ENCODE measurements around the gene MGAT4A. TPM values are rescaled to one million over a fixed set of nuclear protein-coding genes. Genes with fewer than 3 reads are reported as not detected.

Gene MGAT4A
- total RNA-seq, 2 donors from 2014 or later = 44.0 to 80.8 TPM

DNA sequence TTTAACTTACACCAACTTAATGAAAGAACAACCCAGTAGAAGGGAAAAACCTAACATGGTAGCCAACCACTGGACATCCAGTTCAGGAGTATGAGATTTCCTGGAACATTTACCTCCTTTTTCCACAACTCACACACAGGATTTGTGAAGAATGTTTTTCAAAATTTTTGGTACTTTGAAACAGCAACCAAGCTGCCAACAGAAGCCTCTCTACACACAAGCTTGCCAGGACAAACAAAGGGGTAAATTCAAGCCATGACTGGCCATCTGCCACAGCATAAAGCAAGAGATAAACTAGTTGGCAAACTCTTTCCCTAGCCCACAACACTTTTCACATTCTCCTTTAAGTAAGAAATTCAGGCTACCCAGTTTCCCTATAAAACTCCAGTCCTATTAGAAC, 21.4 kb downstream of the MGAT4A start:
- H3K36me3 ChIP-seq = no peaks in the 10 kb centered on the region
- no peaks in the 10 kb centered on the region for H3K27me3 ChIP-seq (replicated peaks; ENCODE audit: insufficient read depth)
- H3K27ac ChIP-seq = peak overlapping the region in 1 of 2 donors; percentile 41
- no peak for DNase-seq (ENCODE audit: low spot score)
- H3K4me1 ChIP-seq (ENCODE audit: control insufficient read depth in 1 of 2, low read depth in 2 of 2) = peaks cover 17 to 31% of the 10 kb centered on the region in 2 donors
- H3K9me3 ChIP-seq = no peaks in the 10 kb centered on the region
- no peak overlapping the region for H3K4me3 ChIP-seq
- TF ChIP-seq, protein P1, sequence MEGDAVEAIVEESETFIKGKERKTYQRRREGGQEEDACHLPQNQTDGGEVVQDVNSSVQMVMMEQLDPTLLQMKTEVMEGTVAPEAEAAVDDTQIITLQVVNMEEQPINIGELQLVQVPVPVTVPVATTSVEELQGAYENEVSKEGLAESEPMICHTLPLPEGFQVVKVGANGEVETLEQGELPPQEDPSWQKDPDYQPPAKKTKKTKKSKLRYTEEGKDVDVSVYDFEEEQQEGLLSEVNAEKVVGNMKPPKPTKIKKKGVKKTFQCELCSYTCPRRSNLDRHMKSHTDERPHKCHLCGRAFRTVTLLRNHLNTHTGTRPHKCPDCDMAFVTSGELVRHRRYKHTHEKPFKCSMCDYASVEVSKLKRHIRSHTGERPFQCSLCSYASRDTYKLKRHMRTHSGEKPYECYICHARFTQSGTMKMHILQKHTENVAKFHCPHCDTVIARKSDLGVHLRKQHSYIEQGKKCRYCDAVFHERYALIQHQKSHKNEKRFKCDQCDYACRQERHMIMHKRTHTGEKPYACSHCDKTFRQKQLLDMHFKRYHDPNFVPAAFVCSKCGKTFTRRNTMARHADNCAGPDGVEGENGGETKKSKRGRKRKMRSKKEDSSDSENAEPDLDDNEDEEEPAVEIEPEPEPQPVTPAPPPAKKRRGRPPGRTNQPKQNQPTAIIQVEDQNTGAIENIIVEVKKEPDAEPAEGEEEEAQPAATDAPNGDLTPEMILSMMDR (IDR thresholded peaks at IDR 0.05) = no peak
- peak; percentile 53 for ATAC-seq (ENCODE audit: insufficient number of reproducible peaks, low FRiP score, low read depth)

DNA sequence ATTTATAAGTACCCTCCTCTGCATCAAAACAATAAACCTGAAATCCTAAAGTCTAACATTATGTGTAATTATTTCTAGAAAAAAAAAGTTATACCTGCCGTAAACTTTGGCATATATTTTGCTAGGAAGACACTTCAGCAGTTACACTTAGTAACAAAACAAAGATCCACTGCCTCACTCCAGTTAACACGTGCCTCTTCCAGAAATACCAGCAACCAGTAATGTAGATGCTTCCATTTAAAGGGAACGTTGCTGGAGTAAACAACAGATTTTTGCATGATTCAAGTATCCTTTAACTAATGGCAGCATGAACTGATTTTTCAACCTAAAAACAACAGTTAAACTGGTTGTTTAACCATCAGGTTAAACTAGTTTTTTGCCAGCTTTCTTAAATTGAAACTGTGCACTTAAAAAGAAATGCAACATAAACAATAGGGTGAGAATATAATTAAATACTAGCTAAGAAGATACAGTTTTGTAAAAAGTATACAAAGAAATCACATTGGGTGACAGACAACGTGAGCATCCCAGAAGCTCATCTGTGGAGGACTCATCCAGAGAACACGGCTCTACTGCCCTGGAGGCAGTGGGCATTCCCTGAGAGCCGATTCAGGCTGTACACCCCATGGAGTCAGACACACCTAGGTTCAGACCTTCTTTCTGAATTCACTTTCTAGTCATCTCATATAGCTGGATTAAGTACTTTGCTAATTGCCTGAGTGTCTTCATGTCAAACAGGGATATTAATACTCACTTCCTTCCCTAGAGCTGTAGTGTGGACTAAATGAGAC, 22.3 kb downstream of the MGAT4A start:
- DNase-seq (ENCODE audit: low spot score) = no peak
- Histone ChIP-seq H3K9me3 (no peaks in the 10 kb centered on the region), H3K4me3 (no peak overlapping the region), H3K27ac (peak overlapping the region in 1 of 2 donors; percentile 41), H3K4me1 (ENCODE audit: control insufficient read depth in 1 of 2, low read depth in 2 of 2) (peaks cover 17 to 35% of the 10 kb centered on the region in 2 donors), H3K36me3 (no peaks in the 10 kb centered on the region), H3K27me3 (replicated peaks; ENCODE audit: insufficient read depth) (no peaks in the 10 kb centered on the region)
- no peak for ATAC-seq (ENCODE audit: insufficient number of reproducible peaks, low FRiP score, low read depth)
- TF ChIP-seq, protein P1 (IDR thresholded peaks at IDR 0.05) = no peak

DNA sequence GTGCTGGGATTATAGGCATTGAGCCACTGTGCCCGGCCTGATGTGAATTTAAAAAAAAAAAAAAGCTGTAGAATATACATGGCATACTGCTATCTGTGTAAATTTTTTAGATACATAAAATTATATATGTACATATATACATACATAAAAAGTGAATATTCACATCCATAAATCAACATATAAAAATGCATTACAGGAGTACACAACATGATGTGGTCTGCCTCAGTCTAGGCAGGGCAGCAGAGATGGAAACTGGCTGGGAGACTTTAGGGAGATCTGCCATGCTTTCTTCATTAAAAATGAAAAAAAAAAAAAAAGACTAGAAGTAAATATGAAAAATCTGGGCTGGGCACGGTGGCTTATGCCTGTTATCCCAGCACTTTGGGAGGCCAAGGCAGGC, 24.3 kb downstream of the MGAT4A start:
- Histone ChIP-seq H3K36me3 (no peaks in the 10 kb centered on the region), H3K4me3 (no peak overlapping the region), H3K9me3 (no peaks in the 10 kb centered on the region), H3K4me1 (ENCODE audit: control insufficient read depth in 1 of 2, low read depth in 2 of 2) (peaks cover 32 to 55% of the 10 kb centered on the region in 2 donors), H3K27ac (no peak overlapping the region), H3K27me3 (replicated peaks; ENCODE audit: insufficient read depth) (no peaks in the 10 kb centered on the region)
- DNase-seq (ENCODE audit: low spot score) = no peak
- ATAC-seq (ENCODE audit: insufficient number of reproducible peaks, low FRiP score, low read depth) = no peak
- TF ChIP-seq, protein P1 (IDR thresholded peaks at IDR 0.05) = no peak

GRCh38 chr2:98705333-98705617, 25.7 kb downstream of the MGAT4A start:
- TF ChIP-seq, protein P1 (IDR thresholded peaks at IDR 0.05) = no peak
- Histone ChIP-seq H3K4me1 (ENCODE audit: control insufficient read depth in 1 of 2, low read depth in 2 of 2) (peaks cover 40 to 68% of the 10 kb centered on the region in 2 donors), H3K36me3 (no peaks in the 10 kb centered on the region), H3K27me3 (replicated peaks; ENCODE audit: insufficient read depth) (no peaks in the 10 kb centered on the region), H3K9me3 (no peaks in the 10 kb centered on the region), H3K27ac (no peak overlapping the region), H3K4me3 (no peak overlapping the region)
- ATAC-seq (ENCODE audit: insufficient number of reproducible peaks, low FRiP score, low read depth) (no peak), DNase-seq (ENCODE audit: low spot score) (no peak)

DNA sequence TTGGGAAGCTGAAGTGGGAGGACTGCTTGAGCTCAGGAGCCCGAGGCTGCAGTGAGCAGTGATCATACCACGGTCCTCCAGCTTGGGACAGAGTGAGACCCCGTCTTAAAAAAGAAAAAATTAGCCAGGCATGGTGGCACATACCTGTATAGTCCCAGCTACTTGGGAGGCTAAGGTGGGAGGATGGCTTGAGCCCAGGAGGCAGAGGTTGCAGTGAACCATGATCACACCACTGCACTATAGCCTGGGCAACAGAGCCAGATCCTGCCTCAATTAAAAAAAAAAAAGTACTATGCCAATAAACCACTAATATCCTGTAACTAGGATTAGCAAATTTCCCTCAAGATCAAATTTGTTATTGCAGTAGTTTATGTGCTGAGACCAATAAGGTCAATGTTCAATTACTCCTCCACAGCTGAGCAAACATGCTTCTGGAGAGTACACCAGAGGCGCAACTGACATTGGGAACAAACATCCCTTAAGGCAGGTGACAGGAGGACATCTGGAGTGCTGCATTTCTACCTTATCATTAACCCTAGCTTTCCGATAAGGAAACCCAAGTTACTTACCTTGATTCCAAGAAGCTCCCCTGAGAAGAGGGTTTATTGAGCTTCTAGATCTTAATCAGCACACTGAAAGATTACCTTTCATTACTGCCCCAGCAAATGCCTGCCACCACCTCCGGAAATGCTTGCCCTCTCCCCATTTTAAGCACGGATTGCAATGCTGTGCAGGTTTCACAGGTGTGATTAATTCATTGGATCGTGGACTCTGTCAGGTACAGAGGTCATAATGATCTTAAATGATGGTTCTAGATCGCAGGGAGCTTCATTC, 26.2 kb downstream of the MGAT4A start:
- Histone ChIP-seq H3K9me3 (no peaks in the 10 kb centered on the region), H3K36me3 (no peaks in the 10 kb centered on the region), H3K27me3 (replicated peaks; ENCODE audit: insufficient read depth) (no peaks in the 10 kb centered on the region), H3K4me3 (no peak overlapping the region), H3K27ac (no peak overlapping the region), H3K4me1 (ENCODE audit: control insufficient read depth in 1 of 2, low read depth in 2 of 2) (peaks cover 37 to 62% of the 10 kb centered on the region in 2 donors)
- TF ChIP-seq, protein P1 (IDR thresholded peaks at IDR 0.05) = no peak
- no peak for ATAC-seq (ENCODE audit: insufficient number of reproducible peaks, low FRiP score, low read depth)
- no peak for DNase-seq (ENCODE audit: low spot score)
